Activated naive CD8-positive, alpha-beta T cell treated with anti-CD3 and anti-CD28 coated beads, Interleukin-2, amount 50 U/mL, for 24 hours (primary cell): ENCODE data around the gene USP8.

ENCODE experiments used
- ATAC-seq: fragments of 150-1000 bp; cut with Tn5 transposase; one replicate; pipeline ENCODE4 v1.10.0; 2021
- DNase-seq: peaks from one replicate; pipeline ENCODE4 v3.0.0; 2021
- H3K27ac Mint-ChIP-seq: one replicate; pipeline ENCODE4 v1.8.0; 2021; ENCODE audit warnings: mild to moderate bottlenecking, mixed read lengths
- H3K27me3 Mint-ChIP-seq: one replicate; pipeline ENCODE4 v1.8.0; 2021; ENCODE audit warnings: mixed read lengths
- H3K36me3 Mint-ChIP-seq: one replicate; pipeline ENCODE4 v1.8.0; 2021; ENCODE audit warnings: low read depth, mixed read lengths
- H3K4me1 Mint-ChIP-seq: one replicate; pipeline ENCODE4 v1.8.0; 2021; ENCODE audit warnings: mixed read lengths
- H3K4me3 Mint-ChIP-seq: one replicate; pipeline ENCODE4 v1.8.0; 2021; ENCODE audit warnings: mild to moderate bottlenecking, moderate library complexity, mixed read lengths
- H3K9me3 Mint-ChIP-seq: one replicate; pipeline ENCODE4 v1.8.0; 2021; ENCODE audit warnings: mixed read lengths

USP8 gene

GRCh38 chr15:50543556-50543955, 119.4 kb downstream of the USP8 start:
- H3K27ac Mint-ChIP-seq: no peak overlapping the region
- no peaks in the 10 kb centered on the region for H3K36me3 Mint-ChIP-seq
- H3K4me3 Mint-ChIP-seq: no peak overlapping the region
- no peaks in the 10 kb centered on the region for H3K4me1 Mint-ChIP-seq
- no peak for ATAC-seq
- H3K27me3 Mint-ChIP-seq: no peaks in the 10 kb centered on the region
- no peaks in the 10 kb centered on the region for H3K9me3 Mint-ChIP-seq
- no peak for DNase-seq

DNA sequence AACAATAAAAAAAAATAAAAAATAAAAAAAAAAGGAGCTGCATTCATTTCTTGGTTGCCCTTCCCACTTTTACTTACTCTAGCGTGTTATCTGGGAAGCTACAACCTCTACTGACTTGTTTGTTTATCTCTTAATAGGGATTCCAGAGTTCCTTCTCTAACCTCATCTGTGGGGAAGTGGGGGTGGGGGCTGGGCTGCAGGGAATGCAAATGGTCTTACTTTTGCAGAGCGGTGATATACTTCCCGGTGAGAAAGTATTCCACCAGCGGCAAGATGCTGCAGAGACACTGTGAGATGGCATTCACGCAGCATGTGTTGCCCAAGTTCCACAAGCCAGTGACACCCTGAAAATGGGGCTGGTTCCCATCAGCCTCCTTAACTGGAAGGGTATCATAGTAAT, 120.2 kb downstream of the USP8 start:
- H3K4me1 Mint-ChIP-seq: no peaks in the 10 kb centered on the region
- H3K36me3 Mint-ChIP-seq: no peaks in the 10 kb centered on the region
- DNase-seq: no peak
- no peak overlapping the region for H3K27ac Mint-ChIP-seq
- no peak overlapping the region for H3K4me3 Mint-ChIP-seq
- no peaks in the 10 kb centered on the region for H3K27me3 Mint-ChIP-seq
- H3K9me3 Mint-ChIP-seq: no peaks in the 10 kb centered on the region
- ATAC-seq: no peak

DNA sequence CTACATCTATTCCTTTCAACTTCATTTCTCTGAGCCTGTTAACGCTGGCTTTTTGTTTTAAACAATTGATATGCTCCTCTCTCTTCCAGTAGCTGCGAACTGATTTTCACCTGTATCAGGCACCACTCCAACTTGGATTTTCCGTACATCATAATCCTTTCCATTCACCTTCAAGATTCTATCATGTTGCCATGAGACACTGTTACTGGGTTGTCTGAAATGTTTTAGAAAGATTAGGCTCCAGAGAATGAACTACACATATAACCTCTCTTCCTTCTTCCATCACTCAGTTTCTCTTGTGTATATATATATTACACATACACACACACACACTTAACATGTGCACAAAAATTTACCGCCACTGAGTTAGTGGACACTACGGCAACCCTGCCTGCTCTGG, 122.4 kb downstream of the USP8 start, which contains the start of gene USP50:
USP50 (minus strand) TSS at position 101 of the 400 bp plus-strand sequence. CDS start 141 bp downstream, outside the sequence.
- H3K9me3 Mint-ChIP-seq: no peaks in the 10 kb centered on the region

GRCh38 chr15:50549326-50549725, 125.1 kb downstream of the USP8 start:
- ATAC-seq (no peak), DNase-seq (no peak)
- H3K27me3 Mint-ChIP-seq: no peaks in the 10 kb centered on the region
- no peak overlapping the region for H3K4me3 Mint-ChIP-seq
- H3K4me1 Mint-ChIP-seq: peaks cover 2% of the 10 kb centered on the region
- no peak overlapping the region for H3K27ac Mint-ChIP-seq
- H3K9me3 Mint-ChIP-seq: no peaks in the 10 kb centered on the region
- no peaks in the 10 kb centered on the region for H3K36me3 Mint-ChIP-seq

More for the DNA sequence above, 122.4 kb downstream of the USP8 start, which contains the start of gene USP50:
- Mint-ChIP-seq H3K36me3 (no peaks in the 10 kb centered on the region), H3K27ac (no peak within 1 kb of the TSS), H3K27me3 (no peaks in the 10 kb centered on the region), H3K4me3 (no peak within 1 kb of the TSS), H3K4me1 (no peaks in the 10 kb centered on the region)
- ATAC-seq: no peak
- DNase-seq: no peak

- H3K9me3 Mint-ChIP-seq: no peaks in the 10 kb centered on the region
- H3K36me3 Mint-ChIP-seq: peaks cover 12% of the 10 kb centered on the region
- H3K4me3 Mint-ChIP-seq: no peak overlapping the region
- H3K27me3 Mint-ChIP-seq: no peaks in the 10 kb centered on the region
- H3K27ac Mint-ChIP-seq: no peak overlapping the region
- DNase-seq: no peak
- no peak for ATAC-seq
- H3K4me1 Mint-ChIP-seq: peaks cover 16% of the 10 kb centered on the region
Observed at GRCh38 chr15:50552238-50552637, 128.0 kb downstream of the USP8 start.

- Mint-ChIP-seq H3K36me3 (peaks cover 31% of the 10 kb centered on the region), H3K4me1 (peaks cover 37% of the 10 kb centered on the region), H3K27ac (peak overlapping the region; percentile 61), H3K27me3 (no peaks in the 10 kb centered on the region), H3K9me3 (no peaks in the 10 kb centered on the region), H3K4me3 (no peak overlapping the region)
- no peak for DNase-seq
- ATAC-seq: peak; percentile 47
Observed at GRCh38 chr15:50556642-50557371, 132.6 kb downstream of the USP8 start.

GRCh38 chr15:50558012-50558411, 133.8 kb downstream of the USP8 start:
- Mint-ChIP-seq H3K27me3 (no peaks in the 10 kb centered on the region), H3K9me3 (no peaks in the 10 kb centered on the region), H3K4me3 (no peak overlapping the region), H3K4me1 (peaks cover 45% of the 10 kb centered on the region), H3K27ac (peak overlapping the region; percentile 8), H3K36me3 (peaks cover 40% of the 10 kb centered on the region)
- no peak for ATAC-seq
- DNase-seq: no peak

- DNase-seq (no peak), ATAC-seq (peak; percentile 83)
- Mint-ChIP-seq H3K4me3 (peak overlapping the region; percentile 43), H3K4me1 (peaks cover 34% of the 10 kb centered on the region), H3K36me3 (peaks cover 40% of the 10 kb centered on the region), H3K27me3 (no peaks in the 10 kb centered on the region), H3K9me3 (no peaks in the 10 kb centered on the region), H3K27ac (peak overlapping the region; percentile 91)
Observed at GRCh38 chr15:50562735-50563640, 138.8 kb downstream of the USP8 start.

DNA sequence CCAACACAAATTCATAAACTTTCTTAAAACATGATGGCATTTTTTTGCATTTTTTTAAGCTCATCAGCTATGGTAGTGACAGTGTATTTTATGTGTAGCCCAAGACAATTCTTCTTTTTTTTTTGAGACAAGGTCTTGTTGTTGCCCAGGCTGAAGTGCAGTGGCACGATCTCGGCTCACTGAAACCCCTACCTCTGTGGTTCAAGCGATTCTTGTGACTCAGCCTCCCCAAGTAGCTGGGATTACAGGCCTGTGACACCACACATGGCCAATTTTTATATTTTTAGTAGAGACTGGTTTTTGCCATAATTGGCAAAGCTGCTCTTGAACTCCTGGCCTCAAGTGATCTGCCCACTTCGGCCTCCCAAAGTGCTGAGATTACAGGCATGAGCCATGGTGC, 139.6 kb downstream of the USP8 start:
- peak; percentile 40 for ATAC-seq
- peak overlapping the region; percentile 91 for H3K27ac Mint-ChIP-seq
- peak overlapping the region; percentile 43 for H3K4me3 Mint-ChIP-seq
- peaks cover 41% of the 10 kb centered on the region for H3K36me3 Mint-ChIP-seq
- DNase-seq: no peak
- no peaks in the 10 kb centered on the region for H3K27me3 Mint-ChIP-seq
- no peaks in the 10 kb centered on the region for H3K9me3 Mint-ChIP-seq
- peaks cover 30% of the 10 kb centered on the region for H3K4me1 Mint-ChIP-seq
